Kidney (tissue), 14 donors: ENCODE measurements around the gene APRT. TPM values are rescaled to one million over a fixed set of nuclear protein-coding genes. Genes with fewer than 3 reads are reported as not detected.

Experiments
- DNase-seq, 5 donors: peaks; one replicate each; pipeline ENCODE4 v3.0.0-alpha.2; 2013 to 2020
- FAIRE-seq: peaks from 2 replicates; lab custom pipeline; 2012; peaks lifted over from hg19 to GRCh38; lab: Jason Lieb, UNC
- H3K27ac ChIP-seq, 2 donors: one replicate each; pipeline ENCODE4 v1.7.0; 2013; ENCODE audit warnings: low read depth in 2 of 2, low read length in 2 of 2, inconsistent platforms in 1 of 2
- H3K27me3 ChIP-seq: one replicate; pipeline ENCODE4 v1.7.1; 2013; ENCODE audit warnings: low read length, inconsistent platforms; ENCODE audit not compliant: control insufficient read depth, insufficient read depth
- H3K36me3 ChIP-seq, 3 donors: one replicate each; pipeline versions ENCODE4 v1.7.0 to v1.7.1; 2013; ENCODE audit warnings: low read length in 3 of 3, control low read depth in 1 of 3, inconsistent platforms in 1 of 3; ENCODE audit not compliant: insufficient read depth in 3 of 3, control insufficient read depth in 2 of 3
- H3K4me1 ChIP-seq, 3 donors: one replicate each; pipeline versions ENCODE4 v1.7.0 to v1.7.1; 2013; ENCODE audit warnings: low read length in 3 of 3, inconsistent platforms in 1 of 3, low read depth in 1 of 3; ENCODE audit not compliant: control insufficient read depth in 2 of 3, insufficient read depth in 2 of 3
- H3K4me3 ChIP-seq, 3 donors: one replicate each; pipeline versions ENCODE4 v1.7.0 to v1.8.1; 2013; ENCODE audit warnings: low read length in 3 of 3, control low read depth in 1 of 3, inconsistent platforms in 1 of 3
- H3K9ac ChIP-seq, 3 donors: one replicate each; pipeline versions ENCODE4 v1.7.0 to v1.7.1; 2013; ENCODE audit warnings: low read length in 3 of 3, control low read depth in 1 of 3, inconsistent platforms in 1 of 3
- H3K9me3 ChIP-seq, 3 donors: one replicate each; pipeline versions ENCODE4 v1.7.0 to v1.7.1; 2013; ENCODE audit warnings: low read length in 3 of 3, control low read depth in 1 of 3, inconsistent platforms in 1 of 3; ENCODE audit not compliant: control insufficient read depth in 2 of 3, insufficient read depth in 1 of 3
- CTCF ChIP-seq: IDR thresholded peaks from 3 replicates; pipeline ENCODE4 v1.5.1; 2012; ENCODE audit warnings: mild to moderate bottlenecking, moderate library complexity, borderline replicate concordance; ENCODE audit not compliant: insufficient read depth; ENCODE audit errors: extremely low read depth
- intact Hi-C: fragments of 100-400 bp; cut with DNase I; formaldehyde crosslinking; loops from one replicate; pipeline ENCODE4 v1.11.1; 2022
- polyA plus RNA-seq: library from polyadenylated mRNA; stranded (reverse); fragments of 350-450 nt; fragmentation: Illumina TruSeq; extraction: RNeasy Lipid Tissue Mini Kit (QIAGEN cat#74804); gene quantifications from one replicate; pipeline ENCODE4 v1.2.3, GENCODE V29; 2014; ENCODE audit warnings: low read depth, low replicate concordance; ENCODE audit not compliant: insufficient read depth
- total RNA-seq: library from RNA; stranded (reverse); fragmentation: NEBNext Ultra II Directional; extraction: Animal tissue kit (Norgen Biotek cat#: 25700); gene quantifications from one replicate; pipeline ENCODE4 v1.2.1, GENCODE V29; 2021
- donor health status: control.
- donor health status: control.
- donor health status: control.
- donor health status: control.
- donor health status: control.
- donor health status: DM: yes; HTN: yes; CAD: no.
- donor health status: Normal renal cell carcinoma (clear cell type).

The APRT gene
- total and polyA plus RNA-seq, 2 donors from 2014 or later = 105 to 204 TPM

GRCh38 chr16:88777471-88778270 is 34.1 kb downstream of the APRT start:
- intact Hi-C loops = no loop called here
- DNase-seq (no peak), FAIRE-seq (no peak)
- H3K36me3 ChIP-seq = no peaks in the 10 kb centered on the region
- no peaks in the 10 kb centered on the region for H3K27me3 ChIP-seq
- H3K4me1 ChIP-seq = peaks cover 0 to 38% (median 11%) of the 10 kb centered on the region in 3 donors
- H3K9me3 ChIP-seq = no peaks in the 10 kb centered on the region
- no peak overlapping the region for H3K4me3 ChIP-seq
- no peak overlapping the region for H3K9ac ChIP-seq
- no peak for TF ChIP-seq CTCF
- H3K27ac ChIP-seq = no peak overlapping the region

- intact Hi-C loops = no loop called here
- Histone ChIP-seq H3K9me3 (no peaks in the 10 kb centered on the region), H3K27ac (no peak overlapping the region), H3K4me3 (no peak overlapping the region), H3K9ac (no peak overlapping the region), H3K27me3 (no peaks in the 10 kb centered on the region), H3K4me1 (peaks cover 0 to 37% (median 8%) of the 10 kb centered on the region in 3 donors), H3K36me3 (no peaks in the 10 kb centered on the region)
- no peak for TF ChIP-seq CTCF
- DNase-seq (no peak), FAIRE-seq (no peak)
Observed at GRCh38 chr16:88775825-88776224, 35.9 kb downstream of the APRT start.

GRCh38 chr16:88774544-88775393 is 37.0 kb downstream of the APRT start:
- no peak overlapping the region for H3K4me3 ChIP-seq
- no peak for TF ChIP-seq CTCF
- intact Hi-C loops = no loop called here
- no peaks in the 10 kb centered on the region for H3K36me3 ChIP-seq
- H3K9ac ChIP-seq = peak overlapping the region in 1 of 3 donors; percentile 19
- H3K27me3 ChIP-seq = no peaks in the 10 kb centered on the region
- H3K4me1 ChIP-seq = peaks cover 0 to 39% (median 7%) of the 10 kb centered on the region in 3 donors
- FAIRE-seq (no peak), DNase-seq (no peak)
- no peak overlapping the region for H3K27ac ChIP-seq
- no peaks in the 10 kb centered on the region for H3K9me3 ChIP-seq
